Tibial artery (tissue), 4 donors: Measurements from ENCODE around the gene CTSD.

Experiments
- DNase-seq, 2 donors: peaks; one replicate each; pipeline ENCODE4 v3.0.0-alpha.2; 2019
- H3K27ac ChIP-seq, 2 donors: fragments of 200-600 bp; sonication (generic) in 1 of 2; 1 replicate in 1 of 2; 2 replicates in 1 of 2; pipeline ENCODE4 v1.5.1; 2018 to 2019; ENCODE audit warnings: mild to moderate bottlenecking in 1 of 2
- H3K27me3 ChIP-seq, 2 donors: fragments of 200-600 bp; sonication (generic) in 1 of 2; one replicate each; pipeline versions ENCODE4 v1.5.1 to v1.6.0; 2016 to 2019
- H3K36me3 ChIP-seq, 3 donors: fragments of 200-600 bp; sonication (generic) in 2 of 3; one replicate each; pipeline ENCODE4 v1.5.1; 2016 to 2019; ENCODE audit warnings: mild to moderate bottlenecking in 2 of 3
- H3K4me1 ChIP-seq, 4 donors: fragments of 200-600 bp; sonication (generic) in 2 of 4; 1 replicate in 3 of 4; 2 replicates in 1 of 4; pipeline ENCODE4 v1.5.1; 2016 to 2019
- H3K4me3 ChIP-seq, 2 donors: fragments of 200-600 bp; sonication (generic) in 1 of 2; 1 replicate in 1 of 2; 2 replicates in 1 of 2; pipeline ENCODE4 v1.5.1; 2018 to 2019; ENCODE audit warnings: mild to moderate bottlenecking in 2 of 2
- H3K9me3 ChIP-seq, 3 donors: fragments of 200-600 bp; sonication (generic) in 1 of 3; one replicate each; pipeline ENCODE4 v1.5.1; 2016 to 2019
- CTCF ChIP-seq, 2 experiments: fragments of 200-600 bp in 1 of 2; fragments of 450-650 bp in 1 of 2; IDR thresholded peaks; one replicate each; pipeline ENCODE4 v1.5.1; 2017 to 2019; ENCODE audit warnings: antibody characterized with exemption in 2 of 2, mild to moderate bottlenecking in 1 of 2, moderate library complexity in 1 of 2
- intact Hi-C: fragments of 100-400 bp; cut with DNase I; formaldehyde crosslinking; loops from one replicate; pipeline ENCODE4 v1.15.0; 2023; ENCODE audit warnings: low total_unique reads

Gene CTSD

GRCh38 chr11:1755692-1756561, 7.8 kb downstream of the CTSD start:
- Histone ChIP-seq H3K27ac (peak overlapping the region; percentile 32 to 35), H3K4me1 (peaks cover 0 to 78% (median 50%) of the 10 kb centered on the region in 4 donors), H3K4me3 (no peak overlapping the region), H3K36me3 (peaks cover 63 to 89% (median 82%) of the 10 kb centered on the region in 3 donors), H3K9me3 (no peaks in the 10 kb centered on the region), H3K27me3 (no peaks in the 10 kb centered on the region)
- no peak for TF ChIP-seq CTCF (IDR thresholded peaks at IDR 0.05)
- no peak for DNase-seq
- intact Hi-C loops: loop anchor here (10.0 kb wide), 1 partner anchor 191 kb away; no protein-coding TSS in a partner anchor

- intact Hi-C loops: loop anchor here (10.0 kb wide), 1 partner anchor 191 kb away; no protein-coding TSS in a partner anchor
- H3K27ac ChIP-seq: peak overlapping the region in 1 of 2 donors; percentile 35
- DNase-seq: no peak
Observed at GRCh38 chr11:1755344-1755691, 8.4 kb downstream of the CTSD start.

GRCh38 chr11:1754376-1755150, 9.2 kb downstream of the CTSD start:
- H3K27ac ChIP-seq: no peak overlapping the region
- no peak overlapping the region for H3K4me3 ChIP-seq
- H3K9me3 ChIP-seq: no peaks in the 10 kb centered on the region
- H3K4me1 ChIP-seq: peaks cover 0 to 78% (median 49%) of the 10 kb centered on the region in 4 donors
- H3K27me3 ChIP-seq: no peaks in the 10 kb centered on the region
- no peak for DNase-seq
- TF ChIP-seq CTCF (IDR thresholded peaks at IDR 0.05): no peak
- intact Hi-C loops: loop anchor here (10.0 kb wide), 1 partner anchor 190 kb away; no protein-coding TSS in a partner anchor
- H3K36me3 ChIP-seq: peaks cover 60 to 78% (median 77%) of the 10 kb centered on the region in 3 donors

More at GRCh38 chr11:1755344-1755691, 8.4 kb downstream of the CTSD start:
- TF ChIP-seq CTCF (IDR thresholded peaks at IDR 0.05): no peak
- Histone ChIP-seq H3K36me3 (peaks cover 60 to 83% (median 82%) of the 10 kb centered on the region in 3 donors), H3K27me3 (no peaks in the 10 kb centered on the region), H3K4me3 (no peak overlapping the region), H3K4me1 (peaks cover 0 to 78% (median 50%) of the 10 kb centered on the region in 4 donors), H3K9me3 (no peaks in the 10 kb centered on the region)

- no peak overlapping the region for H3K27ac ChIP-seq
- intact Hi-C loops: loop anchor here (10.0 kb wide), 1 partner anchor 189 kb away; no protein-coding TSS in a partner anchor
Observed at GRCh38 chr11:1753929-1754305, 9.8 kb downstream of the CTSD start.

More at GRCh38 chr11:1753929-1754305, 9.8 kb downstream of the CTSD start:
- Histone ChIP-seq H3K27me3 (no peaks in the 10 kb centered on the region), H3K36me3 (peaks cover 56 to 72% (median 71%) of the 10 kb centered on the region in 3 donors), H3K4me3 (no peak overlapping the region), H3K9me3 (no peaks in the 10 kb centered on the region), H3K4me1 (peaks cover 0 to 76% (median 50%) of the 10 kb centered on the region in 4 donors)
- no peak for TF ChIP-seq CTCF (IDR thresholded peaks at IDR 0.05)
- no peak for DNase-seq
